Stimulated activated CD4-positive, alpha-beta T cell treated with anti-CD3 and anti-CD28 coated beads, TNF-alpha, amount 100 ng/mL, for 24 hours (primary cell): ENCODE results near the gene ZC3H4.

Experiments
- DNase-seq, 3 experiments: peaks; one replicate each; pipeline ENCODE4 v3.0.0-alpha.2; 2020; ENCODE audit warnings: low read depth in 3 of 3

Gene ZC3H4

GRCh38 chr19:47021536-47022139 lies 91.9 kb downstream of the ZC3H4 start:
- DNase-seq: no peak

DNA sequence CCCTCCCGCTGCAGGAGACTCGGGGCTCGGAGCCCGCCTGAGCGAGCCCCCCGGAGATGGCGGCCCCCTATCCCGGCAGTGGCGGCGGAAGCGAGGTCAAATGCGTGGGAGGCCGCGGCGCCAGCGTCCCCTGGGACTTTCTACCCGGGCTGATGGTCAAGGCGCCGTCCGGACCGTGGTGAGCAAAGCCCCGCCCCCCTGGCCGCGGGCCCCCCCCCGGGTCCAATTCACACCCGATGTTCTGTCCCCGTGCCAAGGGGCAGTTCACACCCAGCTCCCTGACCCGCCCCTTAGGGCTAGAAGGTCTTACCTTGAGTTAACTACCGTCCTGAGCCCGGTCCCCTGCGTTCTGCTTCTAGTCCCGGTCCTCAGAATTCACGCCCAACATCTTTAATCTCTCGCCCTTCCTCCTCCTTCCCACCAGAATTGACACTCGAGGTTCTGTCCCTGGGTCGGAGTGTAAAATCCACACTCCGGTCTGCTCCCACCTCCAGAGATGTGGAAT lies 92.5 kb downstream of the ZC3H4 start:
- no peak for DNase-seq

- no peak for DNase-seq
These were observed 93.3 kb downstream of the ZC3H4 start for GRCh38 chr19:47020132-47020805.

GRCh38 chr19:47019431-47020041 lies 94.0 kb downstream of the ZC3H4 start, which contains the start of gene NPAS1:
Gene NPAS1, plus strand, starts transcription at chr19:47019837. Its CDS starts 1,211 bp downstream, at chr19:47021048.
- no peak for DNase-seq

DNA sequence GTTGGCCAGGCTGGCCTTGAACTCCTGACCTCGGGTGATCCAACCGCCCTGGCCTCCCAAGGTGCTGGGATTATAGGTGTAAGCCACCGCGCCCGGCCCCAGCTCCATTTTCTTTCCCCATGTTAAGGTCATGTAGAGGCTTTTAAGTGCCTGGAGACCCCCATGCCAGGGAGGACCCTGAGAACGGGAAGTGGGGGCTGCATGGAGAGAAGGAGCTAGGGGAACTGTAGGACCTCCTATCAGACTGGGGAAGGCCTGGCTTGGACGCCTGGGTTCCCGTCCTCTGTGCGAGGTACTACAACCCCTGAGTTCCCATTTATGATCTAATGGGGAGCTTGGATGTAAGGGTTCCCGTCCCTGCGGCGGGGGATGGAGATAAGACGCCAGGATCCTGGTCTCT lies 94.7 kb downstream of the ZC3H4 start:
- DNase-seq: no peak
